Activated T-helper 1 cell treated with anti-CD3 and anti-CD28 coated beads, Interleukin-12 subunit alpha, Interleukin-12 subunit beta, Interleukin-2, Interleukin-4 antibody, amounts not matched to agents 30 ng/mL and 10 ng/mL and 1 ng/mL, durations not matched to agents 14 hours and 24 hours and 36 hours (primary cell): ENCODE measurements around the gene UCHL1. TPM values are rescaled to one million over a fixed set of nuclear protein-coding genes. Genes with fewer than 3 reads are reported as not detected.
A peak's percentile ranks its signal among the peaks of the same experiment; 100 is the strongest.

Source experiments
- DNase-seq: peaks from one replicate; pipeline ENCODE4 v3.0.0; 2021; ENCODE audit warnings: low spot score
- H3K27ac Mint-ChIP-seq: one replicate; pipeline ENCODE4 v1.8.0; 2021; ENCODE audit warnings: mild to moderate bottlenecking, mixed read lengths
- H3K27me3 Mint-ChIP-seq: one replicate; pipeline ENCODE4 v1.8.0; 2022; ENCODE audit warnings: mild to moderate bottlenecking, moderate library complexity, mixed read lengths; ENCODE audit not compliant: insufficient read depth
- H3K36me3 Mint-ChIP-seq: one replicate; pipeline ENCODE4 v1.8.0; 2021; ENCODE audit warnings: low read depth, mixed read lengths
- H3K4me1 Mint-ChIP-seq: one replicate; pipeline ENCODE4 v1.8.0; 2021; ENCODE audit warnings: low read depth, mixed read lengths
- H3K4me3 Mint-ChIP-seq: one replicate; pipeline ENCODE4 v1.8.0; 2021; ENCODE audit warnings: mild to moderate bottlenecking, moderate library complexity, mixed read lengths
- H3K9me3 Mint-ChIP-seq: one replicate; pipeline ENCODE4 v1.8.0; 2021; ENCODE audit warnings: mixed read lengths
- intact Hi-C: fragments of 100-400 bp; cut with micrococcal nuclease; formaldehyde crosslinking; loops from one replicate; pipeline ENCODE4 v1.15.1; 2024
- total RNA-seq: library from RNA; stranded (reverse); gene quantifications from 2 replicates; pipeline ENCODE4 v1.2.3, GENCODE V29; 2022

Gene UCHL1
- 0.23 and 0.44 TPM in 2 replicates for total RNA-seq

GRCh38 chr4:41256740-41257256 is at the start of gene UCHL1:
UCHL1 (plus strand) TSS chr4:41256928; CDS start chr4:41256977, 49 bp downstream.
- H3K9me3 Mint-ChIP-seq = no peaks in the 10 kb centered on the region
- peaks cover 42% of the 10 kb centered on the region for H3K27me3 Mint-ChIP-seq
- intact Hi-C loops = loop anchor here (2.0 kb wide), 1 partner anchor 42 kb away; the partner anchor contains the start of gene APBB2
- no peak within 1 kb of the TSS for H3K27ac Mint-ChIP-seq
- peak within 1 kb of the TSS; percentile 77 for H3K4me3 Mint-ChIP-seq
- no peaks in the 10 kb centered on the region for H3K36me3 Mint-ChIP-seq
- peaks cover 5% of the 10 kb centered on the region for H3K4me1 Mint-ChIP-seq
- no peak for DNase-seq

- H3K4me3 Mint-ChIP-seq = peak overlapping the region; percentile 29
- no peaks in the 10 kb centered on the region for H3K36me3 Mint-ChIP-seq
- H3K4me1 Mint-ChIP-seq = peaks cover 11% of the 10 kb centered on the region
Observed at GRCh38 chr4:41207291-41207831, 49.4 kb upstream of the UCHL1 start.

GRCh38 chr4:41209187-41209586 is 47.5 kb upstream of the UCHL1 start:
- Mint-ChIP-seq H3K9me3 (no peaks in the 10 kb centered on the region), H3K4me3 (no peak overlapping the region), H3K36me3 (no peaks in the 10 kb centered on the region), H3K27me3 (peaks cover 27% of the 10 kb centered on the region), H3K27ac (no peak overlapping the region), H3K4me1 (peaks cover 25% of the 10 kb centered on the region)
- intact Hi-C loops = no loop called here
- no peak for DNase-seq

More at GRCh38 chr4:41207291-41207831, 49.4 kb upstream of the UCHL1 start:
- no peaks in the 10 kb centered on the region for H3K9me3 Mint-ChIP-seq
- intact Hi-C loops = no loop called here
- H3K27ac Mint-ChIP-seq = peak overlapping the region; percentile 80
- no peak for DNase-seq
- H3K27me3 Mint-ChIP-seq = peaks cover 14% of the 10 kb centered on the region

- Mint-ChIP-seq H3K4me3 (no peak overlapping the region), H3K36me3 (no peaks in the 10 kb centered on the region), H3K9me3 (no peaks in the 10 kb centered on the region), H3K27ac (no peak overlapping the region), H3K27me3 (peaks cover 27% of the 10 kb centered on the region), H3K4me1 (peaks cover 25% of the 10 kb centered on the region)
- intact Hi-C loops = no loop called here
- DNase-seq = no peak
Observed at GRCh38 chr4:41209901-41210300, 46.8 kb upstream of the UCHL1 start.

- Mint-ChIP-seq H3K36me3 (no peaks in the 10 kb centered on the region), H3K27me3 (peaks cover 36% of the 10 kb centered on the region), H3K4me3 (no peak overlapping the region), H3K9me3 (no peaks in the 10 kb centered on the region), H3K27ac (no peak overlapping the region), H3K4me1 (peaks cover 37% of the 10 kb centered on the region)
- DNase-seq = no peak
- intact Hi-C loops = loop anchor here (1.0 kb wide), 1 partner anchor 236 kb away; no protein-coding TSS in a partner anchor
Observed at GRCh38 chr4:41211951-41212615, 44.6 kb upstream of the UCHL1 start.

GRCh38 chr4:41212616-41213203 is 44.0 kb upstream of the UCHL1 start:
- no peak overlapping the region for H3K27ac Mint-ChIP-seq
- DNase-seq = no peak
- intact Hi-C loops = loop anchor here (1.0 kb wide), 1 partner anchor 236 kb away; no protein-coding TSS in a partner anchor
- H3K27me3 Mint-ChIP-seq = peaks cover 43% of the 10 kb centered on the region
- H3K4me1 Mint-ChIP-seq = peaks cover 31% of the 10 kb centered on the region
- no peaks in the 10 kb centered on the region for H3K36me3 Mint-ChIP-seq
- H3K4me3 Mint-ChIP-seq = peak overlapping the region; percentile 77
- H3K9me3 Mint-ChIP-seq = no peaks in the 10 kb centered on the region

- no peaks in the 10 kb centered on the region for H3K36me3 Mint-ChIP-seq
- no peaks in the 10 kb centered on the region for H3K9me3 Mint-ChIP-seq
- peaks cover 44% of the 10 kb centered on the region for H3K27me3 Mint-ChIP-seq
- peak overlapping the region; percentile 77 for H3K4me3 Mint-ChIP-seq
- no peak for DNase-seq
- intact Hi-C loops = loop anchor here (1.0 to 2.0 kb wide), 3 partner anchors 43 to 304 kb away; partner anchors contain the start of gene UCHL1
- H3K27ac Mint-ChIP-seq = no peak overlapping the region
- peaks cover 27% of the 10 kb centered on the region for H3K4me1 Mint-ChIP-seq
Observed at GRCh38 chr4:41213625-41214135, 43.0 kb upstream of the UCHL1 start.

- peaks cover 42% of the 10 kb centered on the region for H3K27me3 Mint-ChIP-seq
- no peaks in the 10 kb centered on the region for H3K36me3 Mint-ChIP-seq
- H3K4me1 Mint-ChIP-seq = peaks cover 27% of the 10 kb centered on the region
- H3K4me3 Mint-ChIP-seq = peak within 1 kb of the TSS; percentile 80
- DNase-seq = peak; percentile 27
- H3K27ac Mint-ChIP-seq = no peak within 1 kb of the TSS
- no peaks in the 10 kb centered on the region for H3K9me3 Mint-ChIP-seq
- intact Hi-C loops = loop anchor here (1.0 to 2.0 kb wide), 3 partner anchors 43 to 305 kb away; partner anchors contain the start of gene UCHL1
Observed at GRCh38 chr4:41214136-41214824, 42.4 kb upstream of the UCHL1 start, which contains the start of gene APBB2. APBB2 (minus strand) TSS chr4:41214542; CDS start chr4:41033254, 181,288 bp downstream.

GRCh38 chr4:41214825-41215146 is 41.9 kb upstream of the UCHL1 start:
- Mint-ChIP-seq H3K36me3 (no peaks in the 10 kb centered on the region), H3K4me3 (peak overlapping the region; percentile 16), H3K9me3 (no peaks in the 10 kb centered on the region), H3K27ac (no peak overlapping the region), H3K4me1 (peaks cover 27% of the 10 kb centered on the region), H3K27me3 (peaks cover 42% of the 10 kb centered on the region)
- no peak for DNase-seq
- intact Hi-C loops = loop anchor here (1.0 to 2.0 kb wide), 3 partner anchors 42 to 305 kb away; partner anchors contain the start of gene UCHL1

- H3K27ac Mint-ChIP-seq = no peak overlapping the region
- no peaks in the 10 kb centered on the region for H3K9me3 Mint-ChIP-seq
- peaks cover 27% of the 10 kb centered on the region for H3K4me1 Mint-ChIP-seq
- peaks cover 42% of the 10 kb centered on the region for H3K27me3 Mint-ChIP-seq
- no peak for DNase-seq
- no peaks in the 10 kb centered on the region for H3K36me3 Mint-ChIP-seq
- H3K4me3 Mint-ChIP-seq = peak overlapping the region; percentile 16
- intact Hi-C loops = loop anchor here (2.0 kb wide), 1 partner anchor 42 kb away; the partner anchor contains the start of gene UCHL1
Observed at GRCh38 chr4:41215155-41215554, 41.6 kb upstream of the UCHL1 start.

- Mint-ChIP-seq H3K27me3 (peaks cover 42% of the 10 kb centered on the region), H3K27ac (peak overlapping the region; percentile 62), H3K9me3 (no peaks in the 10 kb centered on the region), H3K4me3 (peak overlapping the region; percentile 64), H3K4me1 (peaks cover 27% of the 10 kb centered on the region), H3K36me3 (no peaks in the 10 kb centered on the region)
- intact Hi-C loops = loop anchor here (2.0 kb wide), 1 partner anchor 41 kb away; the partner anchor contains the start of gene UCHL1
- DNase-seq = no peak
Observed at GRCh38 chr4:41215969-41216293, 40.8 kb upstream of the UCHL1 start.

GRCh38 chr4:41216294-41217019 is 40.3 kb upstream of the UCHL1 start:
- Mint-ChIP-seq H3K36me3 (no peaks in the 10 kb centered on the region), H3K27me3 (peaks cover 42% of the 10 kb centered on the region), H3K4me1 (peaks cover 27% of the 10 kb centered on the region), H3K4me3 (peak overlapping the region; percentile 74), H3K27ac (peak overlapping the region; percentile 56), H3K9me3 (no peaks in the 10 kb centered on the region)
- intact Hi-C loops = no loop called here
- DNase-seq = peak; percentile 36
